Epithelial cell of proximal tubule (primary cell): ENCODE measurements around the gene CAMKK2. TPM values are rescaled to one million over a fixed set of nuclear protein-coding genes. Genes with fewer than 3 reads are reported as not detected.

ENCODE experiments used
- DNase-seq: peaks from one replicate; pipeline ENCODE4 v3.0.0-alpha.2; 2011; ENCODE audit warnings: low read depth
- H3K4me3 ChIP-seq: 2 replicates; pipeline ENCODE4 v1.5.1; 2011; ENCODE audit warnings: low read depth, mild to moderate bottlenecking, low read length
- total RNA-seq: library from RNA; depleted of rRNA; stranded (reverse); fragments of >200 nt; gene quantifications from 2 replicates; pipeline ENCODE4 v1.2.3, GENCODE V29; 2015
- TF ChIP-seq, protein P1 (sequence below): conservative IDR thresholded peaks from 2 replicates; pipeline ENCODE4 v1.5.1; 2012; ENCODE audit warnings: low read depth, mild to moderate bottlenecking, low read length

Gene CAMKK2
- total RNA-seq, 1 donor from 2014 or later, result 23.2 TPM

DNA sequence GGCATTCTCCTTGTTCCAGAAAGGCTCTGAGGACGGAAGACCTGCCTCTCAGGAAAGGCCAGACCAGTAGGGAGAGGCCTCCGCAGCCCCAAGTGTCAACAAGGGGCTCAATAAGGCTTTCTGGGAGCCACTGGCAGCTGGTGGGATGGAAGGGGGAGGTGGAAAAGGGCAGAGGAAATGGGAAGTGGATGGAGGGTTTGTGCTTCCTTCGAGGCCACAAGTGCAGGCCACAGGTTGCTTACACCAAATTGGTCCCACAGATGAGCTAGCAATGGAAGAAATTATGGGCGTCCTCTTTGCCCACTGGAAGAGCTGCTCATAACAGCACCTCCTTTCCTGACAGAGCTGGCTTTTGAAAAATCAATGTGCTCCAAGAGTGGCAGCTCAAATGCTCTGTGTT is 58.4 kb downstream of the CAMKK2 start:
- no peak for DNase-seq
- H3K4me3 ChIP-seq, result no peak overlapping the region
- TF ChIP-seq, protein P1, sequence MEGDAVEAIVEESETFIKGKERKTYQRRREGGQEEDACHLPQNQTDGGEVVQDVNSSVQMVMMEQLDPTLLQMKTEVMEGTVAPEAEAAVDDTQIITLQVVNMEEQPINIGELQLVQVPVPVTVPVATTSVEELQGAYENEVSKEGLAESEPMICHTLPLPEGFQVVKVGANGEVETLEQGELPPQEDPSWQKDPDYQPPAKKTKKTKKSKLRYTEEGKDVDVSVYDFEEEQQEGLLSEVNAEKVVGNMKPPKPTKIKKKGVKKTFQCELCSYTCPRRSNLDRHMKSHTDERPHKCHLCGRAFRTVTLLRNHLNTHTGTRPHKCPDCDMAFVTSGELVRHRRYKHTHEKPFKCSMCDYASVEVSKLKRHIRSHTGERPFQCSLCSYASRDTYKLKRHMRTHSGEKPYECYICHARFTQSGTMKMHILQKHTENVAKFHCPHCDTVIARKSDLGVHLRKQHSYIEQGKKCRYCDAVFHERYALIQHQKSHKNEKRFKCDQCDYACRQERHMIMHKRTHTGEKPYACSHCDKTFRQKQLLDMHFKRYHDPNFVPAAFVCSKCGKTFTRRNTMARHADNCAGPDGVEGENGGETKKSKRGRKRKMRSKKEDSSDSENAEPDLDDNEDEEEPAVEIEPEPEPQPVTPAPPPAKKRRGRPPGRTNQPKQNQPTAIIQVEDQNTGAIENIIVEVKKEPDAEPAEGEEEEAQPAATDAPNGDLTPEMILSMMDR, result no peak

DNA sequence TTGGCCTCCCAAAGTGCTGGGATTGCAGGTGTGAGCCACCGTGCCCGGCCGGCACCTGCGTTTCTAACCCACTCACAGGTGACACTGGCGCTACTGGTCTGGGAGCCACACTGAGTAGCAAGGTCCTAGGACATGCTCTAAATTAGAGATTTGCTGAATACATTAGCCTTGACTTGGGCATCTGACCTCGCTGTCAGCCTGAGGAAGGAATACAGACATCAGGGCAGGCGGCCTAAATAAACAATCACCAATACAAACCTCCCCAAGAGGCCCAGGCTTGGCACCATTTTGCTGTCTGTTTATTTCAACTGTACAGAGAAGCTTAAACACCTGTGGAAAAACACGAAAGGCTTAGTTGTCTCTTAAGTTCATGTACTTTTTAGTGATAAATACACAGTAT is 59.1 kb downstream of the CAMKK2 start:
- H3K4me3 ChIP-seq, result no peak overlapping the region
- TF ChIP-seq, protein P1, result no peak
- DNase-seq, result no peak

DNA sequence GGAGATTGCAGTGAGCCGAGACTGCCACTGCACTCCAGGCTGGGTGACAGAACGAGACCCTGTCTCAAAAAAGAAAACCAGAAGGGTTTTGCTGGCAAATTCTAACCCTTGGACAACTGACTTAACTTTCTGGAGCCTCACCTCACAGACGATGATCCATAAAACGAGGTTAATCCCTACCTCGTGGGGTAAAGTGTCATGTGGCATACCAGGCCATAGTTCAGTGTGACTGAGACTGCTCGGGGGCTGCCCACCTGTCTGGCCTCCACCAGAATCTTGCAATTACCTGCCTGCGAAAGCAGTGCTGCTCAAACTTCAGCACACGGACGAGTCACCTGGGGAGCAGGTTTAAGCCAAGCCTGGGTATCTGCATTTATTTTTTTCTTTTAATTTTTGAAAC is 59.7 kb downstream of the CAMKK2 start:
- DNase-seq, result no peak
- TF ChIP-seq, protein P1, result no peak
- no peak overlapping the region for H3K4me3 ChIP-seq

DNA sequence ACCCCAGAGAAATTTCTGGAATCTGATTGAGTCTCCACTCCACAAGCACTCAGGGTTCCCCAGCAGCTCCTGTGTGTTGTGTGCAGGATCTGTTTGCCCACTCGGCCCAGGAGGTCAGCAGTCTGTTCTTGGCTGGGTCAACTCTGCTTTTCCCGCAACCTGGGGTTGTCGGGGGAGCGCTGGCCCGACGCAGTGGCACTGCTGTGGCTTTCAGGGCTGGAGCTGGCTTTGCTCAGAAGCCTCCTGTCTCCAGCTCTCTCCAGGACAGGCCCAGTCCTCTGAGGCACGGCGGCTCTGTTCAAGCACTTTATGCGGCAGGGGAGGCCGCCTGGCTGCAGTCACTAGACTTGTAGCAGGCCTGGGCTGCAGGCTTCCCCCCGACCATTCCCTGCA is 62.9 kb downstream of the CAMKK2 start:
- DNase-seq, result no peak
- TF ChIP-seq, protein P1, result no peak
- H3K4me3 ChIP-seq, result no peak overlapping the region

DNA sequence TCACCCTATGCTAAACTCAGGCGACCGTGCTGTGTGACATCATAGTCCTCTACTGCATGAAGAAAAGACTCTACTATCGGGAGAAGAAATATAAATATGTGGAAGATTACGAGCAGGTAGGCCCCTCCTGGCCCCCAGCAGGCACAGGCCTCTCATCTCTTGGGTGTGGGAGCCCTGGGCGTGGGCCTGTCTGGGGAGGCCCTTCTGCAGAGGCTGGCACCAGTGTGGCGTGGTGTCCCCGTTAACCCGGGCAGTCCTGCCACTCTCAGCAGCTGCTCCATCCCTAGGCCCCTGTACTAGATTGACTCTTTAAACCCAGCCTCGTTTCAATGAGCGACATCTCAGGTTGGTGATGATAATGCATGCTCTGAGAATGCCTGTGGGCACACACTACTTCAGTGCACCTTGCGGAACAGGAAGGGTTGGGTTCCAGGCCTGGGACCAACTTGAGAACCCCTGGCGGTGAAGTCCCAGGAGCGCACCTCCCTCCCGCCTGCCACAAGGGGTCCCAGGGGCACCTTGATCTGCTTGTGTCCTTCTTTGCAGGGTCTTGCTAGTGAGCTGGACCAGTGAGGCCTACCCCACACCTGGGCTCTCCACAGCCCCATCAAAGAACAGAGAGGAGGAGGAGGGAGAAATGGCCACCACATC is 63.4 kb downstream of the CAMKK2 start:
- H3K4me3 ChIP-seq, result no peak overlapping the region
- DNase-seq, result no peak
- TF ChIP-seq, protein P1, result peak; percentile 6

DNA sequence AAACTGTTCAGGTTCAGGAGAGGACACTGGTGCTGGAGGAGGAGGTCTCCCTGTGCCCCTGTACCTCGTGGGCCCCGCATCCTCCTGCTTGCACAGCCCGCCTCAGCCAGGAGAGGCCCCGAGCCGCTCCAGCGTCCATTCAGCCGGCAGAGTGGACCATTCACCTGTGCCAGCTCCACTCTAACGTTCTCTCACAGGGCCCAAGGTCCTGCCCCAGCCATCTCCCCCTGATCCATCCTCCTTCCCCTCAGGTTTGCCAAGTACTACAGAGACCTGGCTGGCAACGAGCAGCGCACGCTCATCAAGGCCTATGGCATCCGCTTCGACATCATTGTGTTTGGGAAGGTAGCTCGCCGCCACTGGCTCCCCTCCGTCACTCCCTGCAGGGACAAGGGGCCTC is 64.3 kb downstream of the CAMKK2 start:
- DNase-seq, result no peak
- TF ChIP-seq, protein P1, result no peak
- no peak overlapping the region for H3K4me3 ChIP-seq

DNA sequence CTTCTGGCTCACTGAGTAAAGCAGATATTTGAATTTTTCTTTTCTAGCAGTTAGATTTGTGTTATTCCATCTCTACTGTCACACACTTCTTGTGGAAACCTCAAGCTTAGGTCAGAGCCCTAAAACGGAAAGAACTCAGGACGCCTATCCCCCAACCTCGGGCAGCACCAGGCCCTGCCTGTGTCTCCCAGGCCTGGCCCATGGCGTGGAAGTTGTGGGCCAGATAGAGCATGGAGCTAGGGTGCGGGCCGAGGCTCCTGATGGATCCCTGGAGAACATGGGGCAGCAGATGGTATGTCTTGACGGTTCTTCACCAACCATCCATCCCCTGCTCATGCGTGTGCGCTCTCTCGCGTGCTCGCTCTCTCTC is 66.0 kb downstream of the CAMKK2 start:
- no peak for DNase-seq
- H3K4me3 ChIP-seq, result no peak overlapping the region
- TF ChIP-seq, protein P1, result no peak
